ENCODE measurements around the gene MET.
"Not testable (repeated sequence)": the region's sequence is repeated elsewhere in the genome, so short reads cannot be mapped to it uniquely, and the experiment has no call there.

MET gene

GRCh38 chr7:116671681-116672595, at the start of gene MET:
Gene MET (plus strand): TSS chr7:116672196. CDS start chr7:116699085, 26,889 bp downstream.
- DNase-seq (ENCODE audit: low read depth), result peak; percentile 6

DNA sequence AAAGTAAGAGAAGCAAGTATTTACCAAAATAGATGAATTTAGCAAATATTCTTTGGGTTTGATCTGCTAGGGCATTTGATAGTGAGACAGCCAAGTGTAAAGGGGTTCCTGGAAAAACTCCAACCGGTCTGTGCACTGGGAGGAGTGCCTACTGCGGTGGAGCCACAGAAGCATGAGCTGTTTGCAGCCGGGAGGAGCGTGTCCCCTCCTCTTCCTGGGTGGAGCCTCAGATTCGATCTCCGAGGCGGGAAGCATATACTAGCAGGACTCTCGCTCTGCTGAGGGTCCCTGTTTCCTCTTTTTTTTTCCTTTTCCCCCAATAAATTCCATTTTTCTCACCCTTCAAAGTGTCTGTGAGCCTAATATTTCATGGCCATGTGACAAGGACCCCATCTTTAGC, 45.1 kb upstream of the MET start:
- DNase-seq (ENCODE audit: low read depth), result no peak

DNA sequence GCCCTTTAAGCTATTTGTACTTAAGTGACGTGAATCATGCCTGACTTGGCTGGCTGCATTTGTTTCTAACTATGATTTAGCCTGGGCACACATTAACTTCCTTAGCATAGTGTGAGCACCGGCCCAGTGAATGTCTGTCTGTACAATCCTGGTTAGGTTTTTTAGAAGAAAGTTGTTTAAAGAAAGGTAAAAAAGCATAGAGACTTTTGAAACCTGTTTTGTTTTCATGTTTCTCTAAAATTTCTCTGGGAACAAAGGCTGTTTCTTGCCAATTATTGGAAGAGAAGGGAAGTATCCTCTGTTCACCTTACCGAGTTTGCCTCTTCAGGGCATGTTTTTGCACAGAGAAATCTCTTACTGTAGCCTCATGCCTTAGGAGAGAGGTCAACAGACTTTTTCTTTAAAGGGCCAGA, 42.9 kb upstream of the MET start:
- no peak for DNase-seq (ENCODE audit: low read depth)

DNA sequence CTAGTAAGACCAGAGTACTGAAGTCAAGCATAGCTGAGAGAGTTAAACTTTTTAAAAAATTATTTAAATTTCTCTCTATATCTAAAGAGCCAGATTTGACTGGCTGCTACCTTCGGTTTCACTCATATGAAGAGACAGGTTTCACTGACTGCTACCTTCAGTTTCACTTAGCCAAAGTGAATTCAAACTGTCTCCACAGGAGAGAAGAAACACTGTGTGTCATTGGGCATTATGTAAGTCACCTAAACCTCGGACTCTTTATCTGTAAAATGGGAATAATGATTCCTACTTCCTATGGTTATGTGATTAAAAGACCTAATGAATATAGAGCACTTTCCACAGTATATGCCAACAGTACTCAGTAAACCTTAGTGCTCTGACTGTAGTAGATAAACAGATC, 41.6 kb upstream of the MET start:
- DNase-seq (ENCODE audit: low read depth), result no peak

GRCh38 chr7:116630932-116631671, 40.9 kb upstream of the MET start:
- DNase-seq (ENCODE audit: low read depth), result no peak

DNA sequence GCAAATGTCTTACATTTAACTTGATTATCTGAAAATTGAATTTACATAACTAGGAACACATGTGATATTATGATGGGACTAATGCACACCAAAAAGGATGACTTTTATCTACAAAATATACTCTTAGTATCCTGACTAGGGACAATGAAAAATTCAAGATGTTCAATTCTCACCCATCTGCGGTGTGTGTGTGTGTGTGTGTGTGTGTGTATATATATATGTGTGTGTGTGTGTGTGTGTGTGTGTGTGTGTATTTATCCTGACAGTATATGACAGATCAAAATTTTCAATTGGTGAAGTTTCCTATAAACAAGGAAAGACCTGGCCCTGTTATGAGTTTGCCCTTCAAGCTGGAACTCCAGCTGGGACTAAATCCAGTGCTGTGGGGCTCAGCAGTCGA, 40.3 kb upstream of the MET start:
- DNase-seq (ENCODE audit: low read depth), result no peak

DNA sequence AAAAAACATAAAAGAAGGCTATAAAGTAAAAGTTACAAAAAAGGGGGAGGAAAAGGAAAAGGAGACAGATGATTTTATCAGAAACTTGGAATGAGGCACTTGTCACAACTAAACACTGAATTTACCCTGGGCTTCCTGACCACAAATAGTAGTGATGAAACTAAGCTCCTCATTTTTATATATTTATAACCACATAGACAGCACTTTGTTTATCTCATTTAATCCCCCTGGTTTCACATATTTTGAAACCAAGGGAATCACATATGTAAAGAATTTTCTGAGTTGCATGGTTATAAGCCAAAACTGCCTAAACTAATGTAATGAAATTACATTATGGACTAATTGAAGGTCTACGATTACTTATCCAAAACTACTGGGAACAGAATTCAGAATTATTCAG, 39.6 kb upstream of the MET start:
- no peak for DNase-seq (ENCODE audit: low read depth)

- no peak for DNase-seq (ENCODE audit: low read depth)
Measured at GRCh38 chr7:116633131-116633988, 38.6 kb upstream of the MET start.

GRCh38 chr7:116636997-116637396, 35.0 kb upstream of the MET start:
- no peak for DNase-seq (ENCODE audit: low read depth)

DNA sequence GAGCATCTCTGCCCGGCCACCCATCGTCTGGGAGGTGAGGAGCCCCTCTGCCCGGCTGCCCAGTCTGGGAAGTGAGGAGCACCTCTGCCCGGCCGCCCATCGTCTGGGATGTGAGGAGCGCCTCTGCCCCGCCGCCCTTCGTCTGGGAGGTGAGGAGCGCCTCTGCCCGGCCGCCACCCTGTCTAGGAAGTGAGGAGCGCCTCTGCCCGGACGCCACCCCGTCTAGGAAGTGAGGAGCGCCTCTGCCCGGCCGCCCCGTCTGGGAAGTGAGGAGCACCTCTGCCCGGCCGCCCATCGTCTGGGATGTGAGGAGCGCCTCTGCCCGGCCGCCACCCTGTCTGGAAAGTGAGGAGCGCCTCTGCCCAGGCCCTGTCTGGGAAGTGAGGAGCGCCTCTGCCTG, 33.4 kb upstream of the MET start:
- not testable (repeated sequence) for DNase-seq (ENCODE audit: low read depth)

GRCh38 chr7:116641551-116642153, 30.3 kb upstream of the MET start:
- DNase-seq (ENCODE audit: low read depth), result no peak

- not testable (repeated sequence) for DNase-seq (ENCODE audit: low read depth)
Measured at GRCh38 chr7:116643148-116643547, 28.8 kb upstream of the MET start.

DNA sequence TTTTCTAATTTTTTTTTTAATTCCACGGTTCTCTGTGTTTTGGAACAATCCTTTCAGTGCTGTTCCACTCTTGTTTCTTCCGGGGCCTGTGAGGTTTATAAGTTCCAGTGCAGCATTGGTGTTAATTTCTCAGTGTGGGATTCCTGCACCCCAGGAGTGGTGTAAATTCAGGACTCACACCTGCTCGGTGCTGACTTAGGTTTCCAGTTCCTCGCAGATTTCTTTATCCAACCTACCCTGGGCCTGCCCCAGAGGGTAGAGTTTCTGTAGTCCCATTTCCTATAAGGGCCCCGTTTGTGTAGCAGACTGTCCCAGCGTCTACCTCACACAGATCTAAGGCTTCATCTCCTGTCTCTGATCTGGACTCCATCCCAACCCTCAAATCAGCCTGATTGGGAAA, 27.4 kb upstream of the MET start:
- DNase-seq (ENCODE audit: low read depth), result no peak

GRCh38 chr7:116647290-116647689, 24.7 kb upstream of the MET start:
- no peak for DNase-seq (ENCODE audit: low read depth)

- no peak for DNase-seq (ENCODE audit: low read depth)
Measured at GRCh38 chr7:116647861-116648260, 24.1 kb upstream of the MET start.

- no peak for DNase-seq (ENCODE audit: low read depth)
Measured at GRCh38 chr7:116650436-116650835, 21.6 kb upstream of the MET start.

GRCh38 chr7:116652793-116653192, 19.2 kb upstream of the MET start:
- no peak for DNase-seq (ENCODE audit: low read depth)

- DNase-seq (ENCODE audit: low read depth), result no peak
Measured at GRCh38 chr7:116653204-116653603, 18.8 kb upstream of the MET start.

DNA sequence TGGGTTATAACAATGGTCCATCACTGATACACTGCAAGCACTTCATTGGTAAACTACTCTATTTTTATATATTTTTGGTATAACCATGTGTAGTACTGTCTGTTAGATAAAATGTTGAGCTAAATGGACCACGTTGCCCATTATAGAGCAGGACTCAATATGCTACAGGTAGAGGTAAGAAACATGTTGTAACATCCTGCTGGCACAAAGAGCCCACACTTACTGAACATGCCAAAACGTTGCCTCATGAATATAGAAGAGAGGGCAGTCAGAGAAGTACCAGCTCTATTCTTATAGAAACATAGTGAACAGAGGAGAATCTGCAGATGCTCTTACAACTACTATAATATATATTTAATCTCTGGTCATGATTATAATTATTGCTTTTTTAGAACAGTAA, 18.4 kb upstream of the MET start:
- DNase-seq (ENCODE audit: low read depth), result no peak

DNA sequence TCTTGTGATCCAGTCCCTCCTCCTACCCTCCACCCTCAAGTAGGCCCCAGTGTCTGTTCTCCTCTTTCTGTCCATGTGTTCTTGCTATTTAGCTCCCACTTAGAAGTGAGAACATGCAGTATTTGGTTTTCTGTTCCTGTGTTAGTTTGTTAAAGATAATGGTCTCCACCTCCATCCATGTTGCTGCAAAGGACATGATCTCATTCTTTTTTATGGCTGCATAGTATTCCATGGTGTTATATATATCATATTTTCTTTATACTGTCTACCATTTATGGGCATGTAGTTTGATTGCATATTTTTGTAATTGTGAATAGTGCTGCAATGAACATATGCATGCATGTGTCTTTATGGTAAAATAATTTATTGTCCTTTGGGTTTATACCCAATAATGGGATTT, 12.7 kb upstream of the MET start:
- not testable (repeated sequence) for DNase-seq (ENCODE audit: low read depth)

DNA sequence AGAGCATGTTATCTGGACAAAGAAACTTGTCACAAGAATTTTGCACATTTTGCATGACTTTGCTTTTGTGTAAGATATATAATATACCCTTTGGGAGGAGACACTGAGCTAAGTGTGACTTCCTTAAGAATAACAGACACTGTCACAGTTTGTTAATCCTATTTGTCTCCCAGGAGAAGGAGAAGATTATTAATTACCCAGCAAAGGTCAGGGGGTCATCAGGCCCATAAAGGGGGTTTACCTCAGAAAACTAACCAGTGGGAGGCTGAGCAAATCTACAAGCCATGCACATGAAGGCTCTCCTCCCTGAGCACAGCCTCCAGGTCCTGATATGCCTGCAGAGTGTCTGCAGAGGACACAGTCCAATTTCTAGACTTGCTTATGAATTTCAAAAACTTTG, 10.1 kb upstream of the MET start:
- DNase-seq (ENCODE audit: low read depth), result no peak

- no peak for DNase-seq (ENCODE audit: low read depth)
Measured at GRCh38 chr7:116663744-116664143, 8.3 kb upstream of the MET start.

Measured in activated T-cell treated with anti-CD3 and anti-CD28 coated beads for 24 hours (primary cell).